ENCODE data around the gene EXOC3.

DNA sequence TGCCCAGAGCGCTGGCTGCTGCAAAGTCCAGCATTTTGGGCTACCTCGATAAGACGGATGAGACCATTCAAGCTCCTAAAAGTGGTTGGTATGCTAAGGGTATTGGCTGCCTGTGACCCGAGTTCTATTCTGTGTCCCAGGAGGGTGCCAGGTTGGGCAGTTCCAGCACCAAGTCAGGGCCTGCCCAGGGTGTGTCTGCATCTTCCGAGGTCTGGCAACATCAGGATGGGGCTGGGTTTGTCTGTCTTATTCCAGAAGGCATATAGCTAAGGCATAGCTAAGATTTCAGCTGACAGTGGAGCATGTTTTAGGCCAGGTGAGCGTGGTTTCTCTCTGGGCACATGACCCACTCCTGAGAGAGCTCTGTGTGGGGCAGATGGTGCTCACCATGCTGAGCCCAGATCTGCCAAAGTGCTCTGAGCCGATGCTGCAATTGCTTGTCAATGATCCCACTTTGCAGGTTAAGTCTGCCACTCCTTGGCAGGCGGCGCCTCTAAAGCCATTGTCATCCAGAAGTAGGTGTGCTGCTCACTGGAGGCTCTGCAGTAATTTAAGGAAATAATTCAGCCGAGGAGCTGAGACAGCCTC lies 73.5 kb downstream of the EXOC3 start:
- TF ChIP-seq ZNF274 (IDR thresholded peaks at IDR 0.05; ENCODE audit: low read depth, low read length) (no peak), SUZ12 (IDR thresholded peaks at IDR 0.05; ENCODE audit: extremely low read depth, insufficient read depth, insufficient read length) (no peak), YY1 (IDR thresholded peaks at IDR 0.05; ENCODE audit: insufficient read depth, insufficient read length) (no peak)

Measured in NT2/D1 (cell line).